Ovary (tissue), 9 donors: ENCODE measurements around the gene BTNL9. TPM values are rescaled to one million over a fixed set of nuclear protein-coding genes. Genes with fewer than 3 reads are reported as not detected.
"Not testable (repeated sequence)": the region's sequence is repeated elsewhere in the genome, so short reads cannot be mapped to it uniquely, and the experiment has no call there.

ENCODE experiments used
- DNase-seq, 5 donors: peaks; one replicate each; pipeline ENCODE4 v3.0.0-alpha.2; 2019 to 2020
- H3K27ac ChIP-seq, 2 donors: fragments of 200-600 bp; one replicate each; pipeline versions ENCODE4 v1.5.1 to v1.8.0; 2019 to 2022
- H3K27me3 ChIP-seq: fragments of 200-600 bp; one replicate; pipeline ENCODE4 v1.8.0; 2022
- H3K36me3 ChIP-seq: fragments of 200-600 bp; sonication (generic); one replicate; pipeline ENCODE4 v1.5.1; 2019
- H3K4me1 ChIP-seq: one replicate; pipeline ENCODE4 v1.8.1; 2013; ENCODE audit warnings: mild to moderate bottlenecking, moderate library complexity; ENCODE audit not compliant: insufficient read depth
- H3K4me3 ChIP-seq: fragments of 200-600 bp; sonication (generic); one replicate; pipeline ENCODE4 v1.5.1; 2017
- H3K9me3 ChIP-seq, 2 donors: fragments of 200-600 bp in 1 of 2; sonication (generic) in 1 of 2; one replicate each; pipeline versions ENCODE4 v1.5.1 to v1.8.1; 2013 to 2019; ENCODE audit warnings: mild to moderate bottlenecking in 1 of 2, moderate library complexity in 1 of 2
- CTCF ChIP-seq, 3 donors: fragments of 450-650 bp in 2 of 3; fragments of 200-600 bp in 1 of 3; IDR thresholded peaks; one replicate each; pipeline versions ENCODE4 v1.5.1 to v1.8.0; 2016 to 2022; ENCODE audit warnings: antibody characterized with exemption in 3 of 3, mild to moderate bottlenecking in 1 of 3
- EP300 ChIP-seq: sonication (generic); formaldehyde crosslinking; IDR thresholded peaks from one replicate; pipeline ENCODE4 v1.6.1; 2017; ENCODE audit warnings: antibody characterized with exemption
- POLR2A ChIP-seq: fragments of 450-650 bp; IDR thresholded peaks from one replicate; pipeline ENCODE4 v1.6.1; 2017; ENCODE audit warnings: antibody characterized with exemption, mild to moderate bottlenecking, moderate library complexity
- WGBS, 3 donors: extraction: QIAGEN DNeasy Blood & Tissue Kit in 1 of 3; methylation state at CpG; one replicate each; pipeline versions ENCODE4 v1.1.5 to v1.1.7; 2013 to 2017; 5-methylcytosine and 5-hydroxymethylcytosine counted together
- intact Hi-C, 4 donors: fragments of 100-400 bp; cut with DNase I; formaldehyde crosslinking; loops; one replicate each; pipeline versions ENCODE4 v1.11.0 to v1.15.1; 2022 to 2023
- polyA plus RNA-seq, 2 donors: library from polyadenylated mRNA; stranded (reverse); fragments of 200-250 nt in 1 of 2; fragments of 350-450 nt in 1 of 2; fragmentation: Illumina TruSeq in 1 of 2; extraction: RNeasy Lipid Tissue Mini Kit (QIAGEN cat#74804) in 1 of 2; gene quantifications; one replicate each; pipeline ENCODE4 v1.2.3, GENCODE V29; 2013 to 2014
- total RNA-seq, 7 donors: library from RNA; depleted of rRNA in 2 of 7; stranded (reverse); fragments of >200 nt in 2 of 7; fragmentation: NEBNext Ultra II Directional in 3 of 7; extraction: Animal tissue kit (Norgen Biotek cat#: 25700) in 3 of 7; gene quantifications; one replicate each; pipeline versions ENCODE4 v1.1.0 to v1.2.4, GENCODE V29; 2016 to 2023
- donor health status: DM: no; HTN: no; CAD: no; lungs with moderate emphysema.
- donor health status: DM: no; HTN: no; CAD: no.
- donor health status: Bipolar disorder and iron deficiency.
- donor health status: DM: yes; HTN: yes; CAD: no.
- donor health status: DM: no; HTN: no; CAD: no.
- donor health status: DM: yes; HTN: yes; CAD: no.

BTNL9 gene
- total and polyA plus RNA-seq, 9 donors, result 0.76 to 46.4 (median 9.6) TPM

- Histone ChIP-seq H3K4me1 (no peaks in the 10 kb centered on the region), H3K36me3 (no peaks in the 10 kb centered on the region), H3K27ac (no peak overlapping the region), H3K4me3 (no peak overlapping the region), H3K27me3 (no peaks in the 10 kb centered on the region), H3K9me3 (no peaks in the 10 kb centered on the region)
- DNase-seq, result no peak
- 83 to 86% (median 84%) methylated on average over 10 of the region's 10 CpGs for WGBS, 3 donors
- intact Hi-C loops, result loop anchor here in 1 of 4 donors (10.0 kb wide), 1 partner anchor 269 kb away; no protein-coding TSS in a partner anchor
- no peak for TF ChIP-seq EP300
- TF ChIP-seq POLR2A, result no peak
- TF ChIP-seq CTCF (IDR thresholded peaks at IDR 0.05), result no peak
Measured at GRCh38 chr5:181044093-181044599, 4.1 kb downstream of the BTNL9 start.

- no peak for DNase-seq
- Histone ChIP-seq H3K9me3 (no peaks in the 10 kb centered on the region), H3K36me3 (no peaks in the 10 kb centered on the region), H3K4me1 (no peaks in the 10 kb centered on the region), H3K27ac (no peak overlapping the region), H3K27me3 (no peaks in the 10 kb centered on the region), H3K4me3 (no peak overlapping the region)
- intact Hi-C loops, result loop anchor here in 1 of 4 donors (10.0 kb wide), 1 partner anchor 270 kb away; no protein-coding TSS in a partner anchor
- 54 to 64% (median 59%) methylated on average over 11 of the region's 11 CpGs for WGBS, 3 donors
- TF ChIP-seq CTCF (IDR thresholded peaks at IDR 0.05) (no peak), POLR2A (no peak), EP300 (no peak)
Measured at GRCh38 chr5:181044662-181045305, 4.7 kb downstream of the BTNL9 start.

- H3K4me1 ChIP-seq, result no peaks in the 10 kb centered on the region
- WGBS, 3 donors, result 59 to 66% (median 64%) methylated on average over 10 of the region's 10 CpGs
- DNase-seq, result no peak
- H3K4me3 ChIP-seq, result no peak overlapping the region
- no peak overlapping the region for H3K27ac ChIP-seq
- intact Hi-C loops, result loop anchor here in 1 of 4 donors (10.0 kb wide), 1 partner anchor 271 kb away; no protein-coding TSS in a partner anchor
- H3K9me3 ChIP-seq, result no peaks in the 10 kb centered on the region
- no peaks in the 10 kb centered on the region for H3K27me3 ChIP-seq
- H3K36me3 ChIP-seq, result no peaks in the 10 kb centered on the region
- TF ChIP-seq POLR2A (no peak), CTCF (IDR thresholded peaks at IDR 0.05) (no peak), EP300 (no peak)
Measured at GRCh38 chr5:181045316-181045715, 5.2 kb downstream of the BTNL9 start.

GRCh38 chr5:181045857-181046256 is 5.8 kb downstream of the BTNL9 start:
- 13 to 79% (median 40%) methylated on average over 1 of the region's 1 CpG for WGBS, 3 donors
- DNase-seq, result not testable (repeated sequence)

GRCh38 chr5:181047288-181047687 is 7.2 kb downstream of the BTNL9 start:
- 88% methylated on average over 2 of the region's 2 CpGs for WGBS, 3 donors
- DNase-seq, result no peak
- H3K4me3 ChIP-seq, result no peak overlapping the region
- TF ChIP-seq CTCF (IDR thresholded peaks at IDR 0.05) (no peak), EP300 (no peak), POLR2A (no peak)
- H3K4me1 ChIP-seq, result no peaks in the 10 kb centered on the region
- intact Hi-C loops, result loop anchor here in 1 of 4 donors (10.0 kb wide), 1 partner anchor 272 kb away; no protein-coding TSS in a partner anchor
- H3K36me3 ChIP-seq, result no peaks in the 10 kb centered on the region
- H3K27ac ChIP-seq, result no peak overlapping the region
- no peaks in the 10 kb centered on the region for H3K9me3 ChIP-seq
- H3K27me3 ChIP-seq, result no peaks in the 10 kb centered on the region

More at GRCh38 chr5:181045857-181046256, 5.8 kb downstream of the BTNL9 start:
- H3K4me1 ChIP-seq, H3K27ac ChIP-seq, H3K4me3 ChIP-seq, H3K9me3 ChIP-seq, H3K36me3 ChIP-seq, H3K27me3 ChIP-seq: not testable (repeated sequence)
- intact Hi-C loops, result loop anchor here in 1 of 4 donors (10.0 kb wide), 1 partner anchor 271 kb away; no protein-coding TSS in a partner anchor
